GM10266 (cell line): ENCODE results near the gene SPCS2.
"Not testable (repeated sequence)": the region's sequence is repeated elsewhere in the genome, so short reads cannot be mapped to it uniquely, and the experiment has no call there.

Source experiments
- DNase-seq: peaks from one replicate; pipeline ENCODE4 v3.0.0; 2012; ENCODE audit errors: extremely low spot score
- TF ChIP-seq, protein P1 (sequence below): IDR thresholded peaks from 2 replicates; pipeline ENCODE4 v1.5.1; 2012; ENCODE audit warnings: mild to moderate bottlenecking, low read depth; ENCODE audit not compliant: control insufficient read depth, insufficient read depth; ENCODE audit errors: missing control alignments

The SPCS2 gene

GRCh38 chr11:75013051-75013450 lies 64.0 kb downstream of the SPCS2 start:
- no peak for DNase-seq
- TF ChIP-seq, protein P1, sequence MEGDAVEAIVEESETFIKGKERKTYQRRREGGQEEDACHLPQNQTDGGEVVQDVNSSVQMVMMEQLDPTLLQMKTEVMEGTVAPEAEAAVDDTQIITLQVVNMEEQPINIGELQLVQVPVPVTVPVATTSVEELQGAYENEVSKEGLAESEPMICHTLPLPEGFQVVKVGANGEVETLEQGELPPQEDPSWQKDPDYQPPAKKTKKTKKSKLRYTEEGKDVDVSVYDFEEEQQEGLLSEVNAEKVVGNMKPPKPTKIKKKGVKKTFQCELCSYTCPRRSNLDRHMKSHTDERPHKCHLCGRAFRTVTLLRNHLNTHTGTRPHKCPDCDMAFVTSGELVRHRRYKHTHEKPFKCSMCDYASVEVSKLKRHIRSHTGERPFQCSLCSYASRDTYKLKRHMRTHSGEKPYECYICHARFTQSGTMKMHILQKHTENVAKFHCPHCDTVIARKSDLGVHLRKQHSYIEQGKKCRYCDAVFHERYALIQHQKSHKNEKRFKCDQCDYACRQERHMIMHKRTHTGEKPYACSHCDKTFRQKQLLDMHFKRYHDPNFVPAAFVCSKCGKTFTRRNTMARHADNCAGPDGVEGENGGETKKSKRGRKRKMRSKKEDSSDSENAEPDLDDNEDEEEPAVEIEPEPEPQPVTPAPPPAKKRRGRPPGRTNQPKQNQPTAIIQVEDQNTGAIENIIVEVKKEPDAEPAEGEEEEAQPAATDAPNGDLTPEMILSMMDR = no peak

GRCh38 chr11:75014129-75014528 lies 65.1 kb downstream of the SPCS2 start:
- DNase-seq = no peak
- TF ChIP-seq, protein P1 = no peak

DNA sequence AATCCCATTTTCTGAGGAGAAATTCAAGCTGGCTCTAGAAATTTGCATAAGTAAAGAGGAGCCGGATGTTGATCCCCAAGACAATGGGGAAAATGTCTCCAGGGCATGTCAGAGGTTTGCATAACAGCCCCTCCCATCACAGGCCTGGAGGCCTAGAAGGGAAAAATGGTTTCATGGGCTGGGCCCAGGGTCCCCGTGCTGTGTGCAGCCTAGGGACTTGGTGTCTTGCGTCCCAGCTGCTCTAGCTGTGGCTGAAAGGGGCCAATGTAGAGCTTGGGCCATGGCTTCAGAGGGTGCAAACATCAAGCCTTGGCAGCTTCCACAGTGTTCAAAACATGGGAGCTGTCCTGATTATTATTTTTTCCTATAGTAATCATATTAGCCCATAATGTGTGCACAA lies 70.1 kb downstream of the SPCS2 start:
- not testable (repeated sequence) for DNase-seq

DNA sequence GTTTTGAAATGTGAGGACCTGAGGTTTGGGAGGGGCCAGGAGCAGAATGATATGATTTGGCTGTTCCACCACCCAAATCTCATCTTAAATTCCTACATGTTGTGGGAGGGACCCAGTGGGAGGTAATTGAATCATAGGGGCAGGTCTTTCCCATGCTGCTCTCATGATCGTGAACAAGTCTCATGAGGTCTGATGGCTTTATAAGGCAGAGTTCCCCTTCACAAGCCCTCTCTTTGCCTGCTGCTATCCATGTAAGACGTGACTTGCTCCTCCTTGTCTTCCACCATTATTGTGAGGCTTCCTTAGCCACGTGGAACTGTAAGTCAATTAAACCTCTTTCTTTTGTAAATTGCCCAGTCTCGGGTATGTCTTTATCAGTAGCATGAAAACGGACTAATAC lies 71.3 kb downstream of the SPCS2 start:
- DNase-seq = not testable (repeated sequence)

DNA sequence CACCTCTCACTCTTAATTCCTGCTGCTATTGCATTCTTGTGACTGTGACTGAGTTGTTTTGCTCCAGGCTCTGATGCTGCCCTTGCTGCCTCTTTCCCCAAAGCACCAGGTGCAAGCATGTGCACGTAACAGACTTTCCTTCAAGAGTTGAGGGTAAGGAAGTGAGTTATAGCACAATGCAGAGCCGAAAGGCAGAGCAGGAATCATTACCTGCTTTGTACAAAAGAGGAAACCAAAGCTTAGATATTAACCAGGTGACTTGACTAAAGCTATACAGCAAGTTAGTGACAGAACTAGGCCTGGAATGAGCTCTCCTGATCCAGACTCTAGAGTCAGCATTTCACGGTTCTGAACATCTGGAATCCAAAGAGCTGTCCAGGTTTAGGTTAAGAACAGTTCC lies 73.2 kb downstream of the SPCS2 start:
- TF ChIP-seq, protein P1 = no peak
- no peak for DNase-seq

- peak; percentile 75 for DNase-seq
- TF ChIP-seq, protein P1 = peak; percentile 96
Measured at GRCh38 chr11:75022759-75023396, 73.8 kb downstream of the SPCS2 start.

DNA sequence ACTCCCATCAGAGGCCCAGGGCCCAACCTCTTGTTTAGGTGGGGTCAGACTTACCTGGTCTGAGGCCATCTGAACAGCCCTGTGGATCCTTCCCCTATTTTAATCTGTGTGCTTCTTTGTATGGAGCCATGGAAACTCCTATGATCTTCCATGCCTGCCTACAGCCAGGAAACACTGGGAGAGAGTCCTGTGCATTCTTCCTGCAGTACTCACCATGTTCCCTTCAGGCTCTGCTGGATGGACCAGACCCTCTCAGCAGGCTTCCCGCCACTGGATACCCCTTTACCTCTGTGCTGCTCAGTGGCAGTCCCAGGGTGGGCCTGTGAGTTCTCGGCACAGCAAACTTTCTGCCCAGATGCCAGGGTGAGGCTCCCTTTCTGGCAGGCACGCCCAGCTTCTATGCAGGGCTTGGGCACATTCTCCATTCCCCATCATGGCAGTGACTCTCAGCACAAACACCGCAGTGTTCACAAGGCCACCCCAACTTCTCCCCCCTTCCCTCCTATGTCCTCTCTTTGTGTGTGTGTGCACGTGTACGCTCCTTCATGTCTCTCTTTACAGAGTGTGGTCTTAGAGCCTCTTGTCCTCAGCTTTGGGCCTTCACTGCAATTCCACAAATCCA lies 74.5 kb downstream of the SPCS2 start:
- TF ChIP-seq, protein P1 = no peak
- DNase-seq = no peak

DNA sequence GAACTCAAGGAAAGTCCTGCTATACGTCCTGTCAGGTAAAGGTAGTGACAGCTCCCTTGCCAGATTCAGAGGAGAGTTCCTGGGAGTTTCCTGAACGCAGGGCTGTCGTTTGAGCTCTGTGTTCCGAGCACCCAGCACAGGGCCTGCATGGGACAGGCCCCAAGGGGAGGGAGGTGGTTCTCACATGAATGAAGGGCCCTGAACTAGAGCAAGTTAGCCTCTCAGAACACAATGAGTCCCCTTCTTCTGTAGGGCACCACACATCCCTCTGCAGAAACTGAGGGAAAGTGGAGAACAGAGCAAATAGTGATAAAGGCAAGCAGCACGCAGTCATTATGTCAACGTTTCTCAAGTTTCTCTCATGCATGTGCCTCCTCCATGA lies 75.0 kb downstream of the SPCS2 start:
- TF ChIP-seq, protein P1 = no peak
- DNase-seq = no peak
